ENCODE data around the gene STX1A. TPM values are rescaled to one million over a fixed set of nuclear protein-coding genes. Genes with fewer than 3 reads are reported as not detected.
A peak's percentile ranks its signal among the peaks of the same experiment; 100 is the strongest.

The STX1A gene
- total and polyA plus RNA-seq, 2 of the 4 experiments (the other 2 are of a cell fraction), result 9.3 to 22.0 TPM

GRCh38 chr7:73719806-73720169 lies 319 bp upstream of the STX1A start:
- no peak overlapping the region for H2BK5ac ChIP-seq (ENCODE audit: low read depth, low read length, poor library complexity, severe bottlenecking)
- no peaks in the 10 kb centered on the region; the same call in 1 of the 2 replicates for H3K36me3 ChIP-seq (ENCODE audit: control insufficient read depth, insufficient read depth, low read length)
- H3K14ac ChIP-seq (replicated peaks; ENCODE audit: low read depth, low read length), result no peak overlapping the region
- dilution Hi-C loops (cut with HindIII; ENCODE audit: low sequenced_read_pairs, unreplicated experiment), result no loop called here
- peaks cover 37% of the 10 kb centered on the region for H4K20me1 ChIP-seq (ENCODE audit: insufficient read depth, low read length)
- no peak overlapping the region for H2BK20ac ChIP-seq (ENCODE audit: low read depth, low read length)
- H4K8ac ChIP-seq (ENCODE audit: low read depth in 2 of 2, low read length in 2 of 2), result no peak overlapping the region; a peak in 1 of 4 replicates
- no peaks in the 10 kb centered on the region for H3K9me3 ChIP-seq (ENCODE audit: control insufficient read depth, insufficient read depth, low read length)
- no peak overlapping the region for H2AK9ac ChIP-seq (replicated peaks; ENCODE audit: low read depth, low read length, poor library complexity)
- 0 out of 2 replicates have a peak overlapping the region, but pooled peaks have one; percentile 49 for H3K9ac ChIP-seq (ENCODE audit: low read depth, low read length)
- peaks cover 17% of the 10 kb centered on the region for H3K9me1 ChIP-seq (ENCODE audit: insufficient read depth, low read length)
- no TSS peak for BruUV-seq (replicated peaks)
- DNase-seq (no peak), ATAC-seq (ENCODE audit: low read depth) (no peak)
- no peak overlapping the region for H3K23ac ChIP-seq (ENCODE audit: low read depth, low read length)
- peaks cover 8 to 36% of the 10 kb centered on the region in 2 experiments for H3K79me1 ChIP-seq (ENCODE audit: low read depth in 1 of 2, low read length in 2 of 2)
- H3K18ac ChIP-seq (ENCODE audit: low read depth, low read length), result no peak overlapping the region
- no peaks in the 10 kb centered on the region for H3K27me3 ChIP-seq (ENCODE audit: control insufficient read depth, insufficient read depth, low read length)
- H3K27ac ChIP-seq (ENCODE audit: insufficient read depth, low read length), result no peak overlapping the region; the same call in 1 of the 2 replicates
- no peak overlapping the region for H3K4ac ChIP-seq (ENCODE audit: low read depth, low read length)
- POLR2A ChIA-PET (ENCODE audit: unreplicated experiment), result no interaction called here
- intact Hi-C loops (cut with micrococcal nuclease), result loop anchor here (5.0 kb wide), 2 partner anchors 37 to 52 kb away; partner anchors contain the start of genes BUD23, DNAJC30 and VPS37D
- H3K4me2 ChIP-seq (ENCODE audit: low read depth, low read length), result peak overlapping the region; percentile 97
- no peak overlapping the region for H3K56ac ChIP-seq (ENCODE audit: extremely low read depth, insufficient read depth, low read length)
- H4K91ac ChIP-seq (ENCODE audit: insufficient read depth, low read depth, low read length), result no peak overlapping the region
- peaks cover 28% of the 10 kb centered on the region for H3K4me1 ChIP-seq (ENCODE audit: control insufficient read depth, insufficient read depth, low read length)
- CTCF ChIA-PET, result no interaction called here
- in situ Hi-C loops (cut with MboI; ENCODE audit: low sequenced_read_pairs), result no loop called here
- H2AFZ ChIP-seq (replicated peaks; ENCODE audit: low read length, poor library complexity), result peak overlapping the region; percentile 85
- TF ChIP-seq MAFK (IDR thresholded peaks at IDR 0.05; ENCODE audit: low read depth, low read length), result no peak
- TF ChIP-seq, protein P1, sequence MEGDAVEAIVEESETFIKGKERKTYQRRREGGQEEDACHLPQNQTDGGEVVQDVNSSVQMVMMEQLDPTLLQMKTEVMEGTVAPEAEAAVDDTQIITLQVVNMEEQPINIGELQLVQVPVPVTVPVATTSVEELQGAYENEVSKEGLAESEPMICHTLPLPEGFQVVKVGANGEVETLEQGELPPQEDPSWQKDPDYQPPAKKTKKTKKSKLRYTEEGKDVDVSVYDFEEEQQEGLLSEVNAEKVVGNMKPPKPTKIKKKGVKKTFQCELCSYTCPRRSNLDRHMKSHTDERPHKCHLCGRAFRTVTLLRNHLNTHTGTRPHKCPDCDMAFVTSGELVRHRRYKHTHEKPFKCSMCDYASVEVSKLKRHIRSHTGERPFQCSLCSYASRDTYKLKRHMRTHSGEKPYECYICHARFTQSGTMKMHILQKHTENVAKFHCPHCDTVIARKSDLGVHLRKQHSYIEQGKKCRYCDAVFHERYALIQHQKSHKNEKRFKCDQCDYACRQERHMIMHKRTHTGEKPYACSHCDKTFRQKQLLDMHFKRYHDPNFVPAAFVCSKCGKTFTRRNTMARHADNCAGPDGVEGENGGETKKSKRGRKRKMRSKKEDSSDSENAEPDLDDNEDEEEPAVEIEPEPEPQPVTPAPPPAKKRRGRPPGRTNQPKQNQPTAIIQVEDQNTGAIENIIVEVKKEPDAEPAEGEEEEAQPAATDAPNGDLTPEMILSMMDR (conservative IDR thresholded peaks at IDR 0.05; ENCODE audit: low read depth, low read length), result no peak
- 0 out of 2 replicates have a peak, but pooled peaks have one; percentile 41 for TF ChIP-seq CEBPB (IDR thresholded peaks at IDR 0.05; ENCODE audit: low read depth, low read length)
- TF ChIP-seq, protein P2, sequence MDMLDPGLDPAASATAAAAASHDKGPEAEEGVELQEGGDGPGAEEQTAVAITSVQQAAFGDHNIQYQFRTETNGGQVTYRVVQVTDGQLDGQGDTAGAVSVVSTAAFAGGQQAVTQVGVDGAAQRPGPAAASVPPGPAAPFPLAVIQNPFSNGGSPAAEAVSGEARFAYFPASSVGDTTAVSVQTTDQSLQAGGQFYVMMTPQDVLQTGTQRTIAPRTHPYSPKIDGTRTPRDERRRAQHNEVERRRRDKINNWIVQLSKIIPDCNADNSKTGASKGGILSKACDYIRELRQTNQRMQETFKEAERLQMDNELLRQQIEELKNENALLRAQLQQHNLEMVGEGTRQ (IDR thresholded peaks at IDR 0.05; ENCODE audit: low read depth, low read length), result no peak
- no peak for TF ChIP-seq MAZ (IDR thresholded peaks at IDR 0.05; ENCODE audit: borderline replicate concordance, low read depth, low read length)
- no peak for TF ChIP-seq RCOR1 (IDR thresholded peaks at IDR 0.05; ENCODE audit: insufficient replicate concordance, low read length)
- no peak for TF ChIP-seq NFE2L2 (IDR thresholded peaks at IDR 0.05; ENCODE audit: low read depth, low read length)
- H2BK120ac ChIP-seq (ENCODE audit: low read depth, low read length), result no peak overlapping the region
- H2AK5ac ChIP-seq (ENCODE audit: low read depth, low read length), result no peak overlapping the region
- H3K4me3 ChIP-seq (ENCODE audit: insufficient read depth, low read depth, low read length), result peak overlapping the region; percentile 46
- WGBS, 2 experiments (ENCODE audit: extremely low coverage in 2 of 2, insufficient read length in 1 of 2), result 75% methylated on average over 1 of the region's 16 CpGs; no CpG with 5 or more reads in 1 of the 2 experiments
- H2BK15ac ChIP-seq (ENCODE audit: low read depth, low read length), result no peak overlapping the region
- no peak overlapping the region for H4K5ac ChIP-seq (ENCODE audit: low read depth, low read length)
